ENCODE results near the gene DAG1.

DNA sequence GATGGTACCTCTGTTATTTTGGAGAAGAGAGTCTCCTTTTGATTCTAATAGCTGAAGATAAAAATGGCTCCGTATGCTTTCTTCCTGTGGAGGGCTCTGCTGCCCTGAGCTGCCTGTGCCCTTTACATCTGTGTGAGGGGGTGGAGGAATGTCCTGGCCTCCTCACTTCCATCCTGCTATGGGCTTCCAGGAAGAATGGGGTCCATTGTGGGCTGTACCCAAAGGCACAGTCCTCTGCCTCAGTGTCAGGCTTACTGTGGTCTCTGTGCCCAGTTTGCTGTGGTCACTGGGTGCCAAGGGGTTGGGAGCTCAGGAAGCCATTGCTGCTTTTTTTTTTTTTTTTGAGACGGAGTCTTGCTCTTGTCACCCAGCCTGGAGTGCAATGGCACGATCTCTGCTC, 14.4 kb downstream of the DAG1 start:
- TF ChIP-seq, protein P1, sequence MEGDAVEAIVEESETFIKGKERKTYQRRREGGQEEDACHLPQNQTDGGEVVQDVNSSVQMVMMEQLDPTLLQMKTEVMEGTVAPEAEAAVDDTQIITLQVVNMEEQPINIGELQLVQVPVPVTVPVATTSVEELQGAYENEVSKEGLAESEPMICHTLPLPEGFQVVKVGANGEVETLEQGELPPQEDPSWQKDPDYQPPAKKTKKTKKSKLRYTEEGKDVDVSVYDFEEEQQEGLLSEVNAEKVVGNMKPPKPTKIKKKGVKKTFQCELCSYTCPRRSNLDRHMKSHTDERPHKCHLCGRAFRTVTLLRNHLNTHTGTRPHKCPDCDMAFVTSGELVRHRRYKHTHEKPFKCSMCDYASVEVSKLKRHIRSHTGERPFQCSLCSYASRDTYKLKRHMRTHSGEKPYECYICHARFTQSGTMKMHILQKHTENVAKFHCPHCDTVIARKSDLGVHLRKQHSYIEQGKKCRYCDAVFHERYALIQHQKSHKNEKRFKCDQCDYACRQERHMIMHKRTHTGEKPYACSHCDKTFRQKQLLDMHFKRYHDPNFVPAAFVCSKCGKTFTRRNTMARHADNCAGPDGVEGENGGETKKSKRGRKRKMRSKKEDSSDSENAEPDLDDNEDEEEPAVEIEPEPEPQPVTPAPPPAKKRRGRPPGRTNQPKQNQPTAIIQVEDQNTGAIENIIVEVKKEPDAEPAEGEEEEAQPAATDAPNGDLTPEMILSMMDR (IDR thresholded peaks at IDR 0.05; ENCODE audit: low read depth, low read length, poor library complexity, severe bottlenecking): no peak
- no peak for TF ChIP-seq EZH2phosphoT487 (IDR thresholded peaks at IDR 0.05; ENCODE audit: borderline replicate concordance, low read length)
